GM23248 (cell line): Measurements from ENCODE around the gene HOXB3. TPM values are rescaled to one million over a fixed set of nuclear protein-coding genes. Genes with fewer than 3 reads are reported as not detected.

ENCODE experiments used
- DNase-seq: peaks from one replicate; pipeline ENCODE4 v3.0.0-alpha.2; 2015
- H2AFZ ChIP-seq: fragments of 200-600 bp; sonication (generic); 2 replicates; pipeline ENCODE4 v1.6.1; 2016; ENCODE audit warnings: antibody characterized with exemption
- H3F3A ChIP-seq: fragments of 200-600 bp; sonication (generic); 2 replicates; pipeline ENCODE4 v1.6.1; 2016; ENCODE audit warnings: mild to moderate bottlenecking, antibody characterized with exemption, mixed run types; ENCODE audit not compliant: insufficient read depth
- H3K27ac ChIP-seq: fragments of 200-600 bp; sonication (generic); 2 replicates; pipeline ENCODE4 v1.5.1; 2016; ENCODE audit warnings: mild to moderate bottlenecking
- H3K27me3 ChIP-seq: fragments of 200-600 bp; sonication (generic); replicated peaks from 2 replicates; pipeline ENCODE4 v1.6.1; 2016; ENCODE audit warnings: mild to moderate bottlenecking; ENCODE audit not compliant: insufficient read depth
- H3K36me3 ChIP-seq: fragments of 200-600 bp; sonication (generic); 2 replicates; pipeline ENCODE4 v1.6.1; 2016; ENCODE audit warnings: low read depth, mild to moderate bottlenecking
- H3K4me1 ChIP-seq: fragments of 200-600 bp; sonication (generic); 2 replicates; pipeline ENCODE4 v1.6.1; 2016; ENCODE audit warnings: mild to moderate bottlenecking; ENCODE audit not compliant: insufficient read depth
- H3K4me2 ChIP-seq: fragments of 200-600 bp; sonication (generic); one replicate; pipeline ENCODE4 v1.6.1; 2016; ENCODE audit warnings: mild to moderate bottlenecking; ENCODE audit not compliant: unreplicated experiment
- H3K4me3 ChIP-seq: fragments of 200-600 bp; sonication (generic); 2 replicates; pipeline ENCODE4 v1.5.1; 2016; ENCODE audit warnings: mild to moderate bottlenecking
- H3K79me2 ChIP-seq: fragments of 200-600 bp; sonication (generic); 2 replicates; pipeline ENCODE4 v1.6.1; 2016; ENCODE audit warnings: mild to moderate bottlenecking; ENCODE audit not compliant: insufficient read depth
- H3K9ac ChIP-seq: fragments of 200-600 bp; sonication (generic); 2 replicates; pipeline ENCODE4 v1.6.1; 2016; ENCODE audit warnings: mild to moderate bottlenecking
- H3K9me2 ChIP-seq: fragments of 200-600 bp; sonication (generic); 2 replicates; pipeline ENCODE4 v1.6.1; 2016; ENCODE audit warnings: mixed run types, mild to moderate bottlenecking, moderate library complexity; ENCODE audit not compliant: insufficient read depth
- H3K9me3 ChIP-seq: fragments of 200-600 bp; sonication (generic); one replicate; pipeline ENCODE4 v1.6.1; 2017; ENCODE audit warnings: low read depth
- H4K20me1 ChIP-seq: fragments of 200-600 bp; sonication (generic); 2 replicates; pipeline ENCODE4 v1.6.0; 2016; ENCODE audit not compliant: insufficient read depth
- EZH2 ChIP-seq: fragments of 200-600 bp; sonication (generic); IDR thresholded peaks from 2 replicates; pipeline ENCODE4 v1.6.1; 2018; ENCODE audit warnings: antibody characterized with exemption, mild to moderate bottlenecking; ENCODE audit not compliant: insufficient read depth, poor library complexity, severe bottlenecking
- EZH2phosphoT487 ChIP-seq: fragments of 200-600 bp; sonication (generic); IDR thresholded peaks from 2 replicates; pipeline ENCODE4 v1.6.1; 2018; ENCODE audit warnings: antibody characterized with exemption, moderate library complexity, mild to moderate bottlenecking, low read depth; ENCODE audit not compliant: insufficient read depth
- WGBS, 2 experiments: methylation state at CpG; one replicate each; pipeline ENCODE4 v1.1.6; 2015 to 2017; ENCODE audit warnings: low lambda C conversion rate in 2 of 2, low coverage in 1 of 2; ENCODE audit errors: missing lambda C conversion rate in 2 of 2; 5-methylcytosine and 5-hydroxymethylcytosine counted together
- in situ Hi-C: fragments of 300-500 bp; cut with MboI; formaldehyde crosslinking; loops from 2 replicates; pipeline ENCODE4 v1.15.0; 2020
- polyA plus RNA-seq: library from polyadenylated mRNA; unstranded; fragments of >200 nt; fragmentation: Nextera tagmentation; extraction: Ambion mirVana; gene quantifications from 2 replicates; pipeline ENCODE4 v1.2.1, GENCODE V29; 2016
- total RNA-seq: library from RNA; depleted of rRNA; stranded (reverse); fragments of >200 nt; shearing (Covaris generic); gene quantifications from 2 replicates; pipeline ENCODE4 v1.2.3, GENCODE V29; 2014

The HOXB3 gene
- total and polyA plus RNA-seq, 2 experiments from 2014 or later: 1.9 to 2.4 TPM

GRCh38 chr17:48571826-48572417 lies 18.1 kb downstream of the HOXB3 start:
- Histone ChIP-seq H3K27ac (peak overlapping the region; percentile 48), H3K27me3 (no peaks in the 10 kb centered on the region), H4K20me1 (no peaks in the 10 kb centered on the region), H3K9ac (peak overlapping the region; percentile 72), H3K9me2 (no peaks in the 10 kb centered on the region), H3K4me3 (peak overlapping the region; percentile 62; the same call in 1 of the 2 replicates), H3K79me2 (peaks cover 71% of the 10 kb centered on the region), H3K9me3 (no peaks in the 10 kb centered on the region), H3K4me2 (peak overlapping the region; percentile 57), H3K36me3 (no peaks in the 10 kb centered on the region), H2AFZ (peak overlapping the region; percentile 65; the same call in 1 of the 2 replicates), H3K4me1 (peaks cover 31% of the 10 kb centered on the region), H3F3A (peaks cover 5% of the 10 kb centered on the region; the same call in 1 of the 2 replicates)
- WGBS, 2 experiments: 36 to 80% methylated on average over 1 of the region's 1 CpG
- DNase-seq: no peak
- in situ Hi-C loops: no loop called here
- TF ChIP-seq EZH2phosphoT487: no peak
- TF ChIP-seq EZH2: no peak

- Histone ChIP-seq H3K4me3 (peak overlapping the region; percentile 62), H3K9me2 (no peaks in the 10 kb centered on the region), H2AFZ (peak overlapping the region; percentile 65), H3K27me3 (no peaks in the 10 kb centered on the region), H3K79me2 (peaks cover 73% of the 10 kb centered on the region), H3K9me3 (no peaks in the 10 kb centered on the region), H3K9ac (peak overlapping the region; percentile 72), H3K4me1 (peaks cover 30% of the 10 kb centered on the region), H3F3A (peaks cover 5% of the 10 kb centered on the region; the same call in 1 of the 2 replicates), H3K36me3 (no peaks in the 10 kb centered on the region), H4K20me1 (no peaks in the 10 kb centered on the region), H3K4me2 (peak overlapping the region; percentile 57), H3K27ac (peak overlapping the region; percentile 48)
- TF ChIP-seq EZH2: no peak
- TF ChIP-seq EZH2phosphoT487: no peak
- DNase-seq: peak; percentile 44
- in situ Hi-C loops: no loop called here
- WGBS, 2 experiments: 40 to 56% methylated on average over 26 of the region's 26 CpGs
These were observed 18.8 kb downstream of the HOXB3 start for GRCh38 chr17:48571024-48571818.

GRCh38 chr17:48570325-48571023 lies 19.6 kb downstream of the HOXB3 start:
- peak overlapping the region; percentile 62 for H3K4me3 ChIP-seq
- in situ Hi-C loops: no loop called here
- H3K9ac ChIP-seq: peak overlapping the region; percentile 72
- H3K27me3 ChIP-seq: no peaks in the 10 kb centered on the region
- TF ChIP-seq EZH2phosphoT487 (no peak), EZH2 (no peak)
- no peaks in the 10 kb centered on the region for H3K36me3 ChIP-seq
- H3K79me2 ChIP-seq: peaks cover 77% of the 10 kb centered on the region
- no peaks in the 10 kb centered on the region for H3K9me2 ChIP-seq
- H3K4me2 ChIP-seq: peak overlapping the region; percentile 57
- peak; percentile 37 for DNase-seq
- H4K20me1 ChIP-seq: no peaks in the 10 kb centered on the region
- H3K27ac ChIP-seq: peak overlapping the region; percentile 48
- peaks cover 5% of the 10 kb centered on the region; the same call in 1 of the 2 replicates for H3F3A ChIP-seq
- peaks cover 30% of the 10 kb centered on the region for H3K4me1 ChIP-seq
- whole genome bisulfite sequencing, 2 experiments: 42 to 43% methylated on average over 19 of the region's 19 CpGs
- no peaks in the 10 kb centered on the region for H3K9me3 ChIP-seq
- H2AFZ ChIP-seq: peak overlapping the region; percentile 65

GRCh38 chr17:48569674-48570324 lies 20.2 kb downstream of the HOXB3 start:
- Histone ChIP-seq H3F3A (peaks cover 5% of the 10 kb centered on the region; the same call in 1 of the 2 replicates), H3K79me2 (peaks cover 76% of the 10 kb centered on the region), H3K4me3 (no peak overlapping the region), H3K4me1 (peaks cover 30% of the 10 kb centered on the region), H3K36me3 (no peaks in the 10 kb centered on the region), H4K20me1 (no peaks in the 10 kb centered on the region), H3K27ac (peak overlapping the region; percentile 48; the same call in 1 of the 2 replicates), H3K4me2 (peak overlapping the region; percentile 57), H3K27me3 (no peaks in the 10 kb centered on the region), H2AFZ (0 out of 2 replicates have a peak overlapping the region, but pooled peaks have one; percentile 65), H3K9me3 (no peaks in the 10 kb centered on the region), H3K9ac (peak overlapping the region; percentile 72), H3K9me2 (no peaks in the 10 kb centered on the region)
- WGBS, 2 experiments: 88 to 90% methylated on average over 6 of the region's 6 CpGs
- no peak for DNase-seq
- in situ Hi-C loops: no loop called here
- no peak for TF ChIP-seq EZH2phosphoT487
- TF ChIP-seq EZH2: no peak
